GM21529 (cell line): Measurements from ENCODE around the gene AUH.

Source experiments
- ATAC-seq: cut with Tn5 transposase; IDR thresholded peaks from one replicate; pipeline ENCODE4 v1.9.1; 2021; ENCODE audit not compliant: unreplicated experiment

AUH gene

DNA sequence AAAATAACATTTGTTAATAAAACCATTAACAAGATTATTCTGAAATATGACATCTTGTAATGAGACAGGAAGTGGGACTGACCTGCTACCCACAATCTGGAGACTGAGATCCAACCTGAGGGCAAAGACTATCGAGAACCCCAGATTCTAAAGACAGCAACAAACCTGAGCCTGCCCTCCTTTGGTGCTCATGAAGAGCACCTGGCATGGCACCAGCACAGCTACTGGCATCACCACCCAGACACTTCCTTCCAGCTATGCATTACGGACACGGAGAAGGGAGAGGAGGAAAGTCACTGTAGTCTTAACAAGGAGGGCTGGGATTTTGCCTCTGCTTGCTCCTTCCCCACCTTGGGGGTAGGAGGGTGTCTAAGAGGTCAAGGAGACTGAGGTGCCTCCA, 105.5 kb downstream of the AUH start:
- ATAC-seq: no peak

DNA sequence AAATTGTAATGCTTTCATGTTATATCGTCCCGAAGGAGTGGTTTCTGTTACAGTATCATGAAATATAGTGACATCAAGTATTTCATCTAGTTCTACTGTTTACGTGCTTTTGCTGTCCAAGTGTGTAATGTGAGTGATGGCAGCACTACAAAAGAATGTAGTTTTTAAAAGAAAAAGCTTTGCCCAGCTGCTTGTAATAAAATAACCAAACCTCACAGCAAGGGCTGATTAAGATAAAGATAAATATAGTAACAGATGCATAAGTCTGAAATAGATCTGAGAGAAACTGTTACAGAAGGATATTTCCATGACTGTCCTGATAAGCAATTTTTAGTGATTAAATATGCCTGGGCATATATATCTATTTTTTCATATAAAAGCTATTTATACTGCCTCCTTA, 106.4 kb downstream of the AUH start:
- no peak for ATAC-seq

DNA sequence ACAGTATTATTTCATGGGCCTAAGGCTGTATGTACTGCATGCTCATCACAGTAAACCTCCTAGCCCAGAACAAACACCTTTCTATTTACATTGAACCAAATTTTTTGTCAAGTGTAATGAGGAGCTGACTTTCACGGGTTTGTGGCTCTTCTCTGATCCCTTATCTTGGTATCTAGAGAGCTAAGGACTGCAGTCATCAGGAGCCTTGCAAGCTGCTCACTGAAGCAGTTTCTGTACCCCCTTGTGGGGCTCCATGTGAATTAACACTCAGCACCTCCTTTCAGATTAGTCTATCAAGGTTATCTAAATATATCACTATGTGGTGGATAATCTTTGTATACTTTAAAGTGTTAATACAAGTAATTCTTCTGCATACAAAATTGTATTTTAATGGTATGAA, 108.2 kb downstream of the AUH start:
- ATAC-seq: no peak

DNA sequence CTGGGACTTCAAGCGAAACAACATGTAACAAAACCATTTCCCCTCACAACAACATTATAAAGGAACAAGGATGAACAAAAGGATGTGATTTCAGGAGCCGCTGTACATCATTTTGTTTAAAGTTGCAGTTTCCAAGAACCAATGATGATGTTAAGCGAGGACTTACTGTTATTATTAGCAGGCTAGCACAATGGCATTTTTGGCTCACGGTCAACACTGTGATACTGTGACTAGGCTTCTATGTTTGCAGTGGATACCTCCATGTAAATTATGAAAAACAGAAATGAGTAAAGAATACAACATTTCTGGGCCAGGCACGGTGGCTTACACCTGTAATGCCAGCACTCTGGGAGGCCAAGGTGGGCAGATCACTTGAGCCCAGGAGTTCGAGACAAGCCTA, 113.0 kb downstream of the AUH start:
- ATAC-seq: no peak

DNA sequence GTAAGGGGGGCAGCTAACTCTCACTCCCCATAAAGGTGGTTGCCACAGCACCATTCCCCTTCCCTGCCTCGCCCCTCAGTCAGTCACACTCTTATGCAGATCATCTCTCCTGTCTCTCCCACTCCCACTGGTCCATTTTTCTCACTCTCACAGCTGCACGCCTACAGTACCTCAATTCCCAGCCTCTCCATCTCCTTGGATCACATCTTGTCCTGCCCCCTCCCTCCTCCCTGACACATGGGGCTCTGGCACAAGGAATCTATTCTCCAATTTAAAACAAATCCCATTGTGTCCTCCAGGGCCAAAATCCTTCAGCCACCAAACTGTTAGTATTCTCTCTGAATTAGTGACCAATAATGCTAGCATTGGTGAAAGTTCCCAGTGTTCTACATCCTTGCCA, 114.4 kb downstream of the AUH start:
- no peak for ATAC-seq

DNA sequence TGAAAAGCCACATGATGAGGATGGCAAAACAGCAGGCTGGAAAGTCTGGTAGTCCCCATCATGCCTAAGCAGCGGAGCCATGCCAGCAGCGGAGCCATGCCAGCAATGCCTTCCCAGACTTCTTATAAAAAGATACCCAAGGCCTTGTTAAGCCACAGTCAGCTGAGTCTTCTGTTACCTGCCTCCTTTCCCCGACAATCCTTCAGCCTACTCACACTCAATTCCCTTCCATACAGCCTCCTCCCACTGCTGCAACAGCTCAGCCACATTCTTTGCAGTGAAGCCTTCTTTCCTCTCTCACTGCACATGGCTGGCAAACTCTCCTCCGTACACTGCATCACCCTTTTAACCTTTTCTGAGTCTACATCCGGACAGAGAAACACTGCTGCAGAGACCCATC, 114.9 kb downstream of the AUH start:
- ATAC-seq: no peak

DNA sequence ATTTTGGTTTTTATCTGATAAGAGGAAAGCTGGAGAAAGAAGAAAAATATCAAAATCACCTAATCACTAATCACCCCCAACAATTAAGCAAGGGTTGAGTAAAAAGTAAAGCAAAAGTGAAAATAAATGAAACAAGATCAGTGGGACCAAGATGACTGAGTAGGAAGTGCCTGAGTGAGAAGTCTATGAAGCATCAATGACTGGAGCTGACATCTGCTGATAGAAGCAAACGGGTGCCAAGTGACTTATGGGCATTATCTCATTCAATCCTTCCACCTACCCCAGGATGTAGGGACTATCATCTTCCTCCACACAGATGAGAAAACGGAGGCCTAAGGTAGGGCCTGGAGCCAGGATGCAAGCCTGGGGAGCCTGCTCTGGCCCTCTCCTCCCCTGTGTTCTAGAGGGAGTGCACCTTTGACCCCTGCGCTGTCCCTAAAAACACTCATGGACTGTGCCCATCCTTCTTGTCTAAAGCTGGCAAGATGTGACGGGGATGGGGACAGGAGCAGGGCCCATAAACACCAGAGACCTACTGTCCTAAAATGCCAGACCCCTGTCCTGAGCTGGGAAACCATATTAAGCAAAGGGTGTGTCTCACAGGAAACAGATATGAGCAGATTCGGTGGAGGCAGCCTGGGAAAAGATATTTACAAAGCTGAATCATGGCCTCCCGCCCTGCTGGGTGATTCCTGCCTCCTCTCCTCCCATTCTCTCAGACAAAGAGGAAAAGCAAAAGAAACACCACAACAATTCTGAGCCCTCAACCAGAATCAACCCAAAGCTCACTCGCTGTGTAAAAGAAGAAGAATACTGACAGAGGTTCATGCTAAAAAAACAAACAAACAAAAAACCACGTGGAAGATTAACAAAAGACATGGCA, 116.0 kb downstream of the AUH start:
- no peak for ATAC-seq

DNA sequence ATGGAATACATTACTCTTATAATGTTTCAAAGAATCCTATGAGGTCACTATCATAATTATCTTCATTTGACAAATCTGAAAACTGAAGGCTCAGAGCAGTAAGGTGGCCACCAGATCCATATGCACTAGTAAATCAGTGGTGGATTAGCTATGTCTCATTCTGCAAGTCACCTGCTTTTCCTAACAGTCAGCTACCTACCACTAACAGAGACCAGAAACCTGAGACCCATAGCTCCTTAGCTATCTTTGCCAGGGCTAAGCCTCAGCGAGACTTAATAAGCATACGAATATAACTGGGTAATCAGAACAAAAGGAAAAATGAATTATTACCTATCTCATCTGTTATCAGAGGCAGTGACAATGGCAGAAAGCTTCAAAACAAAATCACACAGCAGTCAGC, 118.7 kb downstream of the AUH start:
- no peak for ATAC-seq

DNA sequence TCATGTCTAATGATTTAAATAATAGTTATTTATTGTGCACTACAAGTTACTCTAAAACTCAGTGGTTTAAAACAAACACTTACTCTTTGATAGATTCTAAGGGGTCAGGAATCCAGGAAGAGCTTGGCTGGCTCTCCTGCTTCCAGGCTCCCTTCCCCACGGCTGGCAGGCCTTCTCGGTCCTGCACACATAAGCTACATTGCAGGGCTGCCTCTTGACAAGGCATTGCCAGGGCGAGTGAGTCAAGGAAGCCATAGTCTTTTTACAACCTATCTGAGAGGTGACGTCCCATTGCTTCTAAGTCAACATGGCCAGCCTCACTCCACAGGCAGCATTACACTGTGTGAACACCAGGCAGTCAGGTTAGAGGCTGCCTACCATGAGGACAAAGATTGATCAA, 119.8 kb downstream of the AUH start:
- ATAC-seq: no peak

DNA sequence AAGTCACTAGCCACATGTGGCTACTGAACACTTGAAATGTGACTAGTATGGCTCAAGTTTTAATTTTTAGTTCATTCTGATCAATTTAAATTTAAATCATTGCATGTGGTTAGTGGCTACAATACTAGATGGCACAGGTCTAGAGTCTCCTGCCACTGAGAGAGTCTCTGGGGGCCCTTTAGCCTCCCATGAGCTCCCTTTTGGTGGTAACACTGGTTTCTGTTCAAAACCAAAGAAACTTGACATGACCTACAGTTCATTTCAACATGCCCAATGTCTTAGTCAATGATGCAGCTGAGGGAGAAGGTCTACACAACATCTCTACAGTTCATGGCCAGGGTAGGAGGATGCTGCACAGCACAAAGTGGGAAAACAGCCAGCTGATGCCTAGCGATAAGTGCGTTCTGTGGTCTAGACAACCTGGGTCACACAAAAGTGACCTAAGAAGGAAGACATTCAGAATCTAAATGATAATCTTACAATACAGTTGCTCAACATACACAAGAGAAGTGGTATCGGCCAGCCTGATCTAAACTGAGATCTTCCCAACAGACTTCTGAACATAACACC, 121.0 kb downstream of the AUH start:
- ATAC-seq: no peak

DNA sequence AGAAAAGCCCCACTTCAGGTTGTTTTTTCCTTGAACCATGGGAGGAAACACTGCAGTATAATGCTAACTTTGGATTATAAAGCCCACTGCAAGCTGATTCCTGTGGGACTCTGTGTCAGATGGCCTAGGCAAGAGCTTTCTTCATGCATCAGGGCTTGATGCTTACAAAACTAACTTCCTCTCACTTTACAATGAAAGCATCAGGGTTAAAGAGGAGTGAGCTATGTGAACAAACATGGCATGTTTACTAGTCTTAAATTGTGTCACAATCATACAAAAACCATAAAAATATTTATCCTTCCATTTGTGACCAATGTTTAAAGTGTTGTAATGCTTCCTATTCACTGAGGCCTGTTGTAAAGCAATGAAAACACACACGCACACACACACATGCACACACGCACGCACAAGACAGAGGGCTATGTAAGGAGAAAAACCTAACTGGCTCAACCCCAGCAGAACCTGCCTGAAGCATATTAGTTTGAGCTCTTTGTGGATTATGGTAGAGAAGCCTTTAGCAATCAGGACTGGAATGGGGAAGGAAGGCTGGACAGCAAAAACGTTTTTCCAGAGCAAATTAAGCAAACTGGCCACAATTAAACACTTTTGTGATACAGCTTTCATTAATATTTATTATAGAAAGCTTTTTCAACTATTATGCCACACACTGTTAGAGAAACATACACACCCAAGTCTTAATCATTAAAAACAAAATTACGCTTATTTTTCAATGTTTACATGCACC, 122.2 kb downstream of the AUH start:
- no peak for ATAC-seq

DNA sequence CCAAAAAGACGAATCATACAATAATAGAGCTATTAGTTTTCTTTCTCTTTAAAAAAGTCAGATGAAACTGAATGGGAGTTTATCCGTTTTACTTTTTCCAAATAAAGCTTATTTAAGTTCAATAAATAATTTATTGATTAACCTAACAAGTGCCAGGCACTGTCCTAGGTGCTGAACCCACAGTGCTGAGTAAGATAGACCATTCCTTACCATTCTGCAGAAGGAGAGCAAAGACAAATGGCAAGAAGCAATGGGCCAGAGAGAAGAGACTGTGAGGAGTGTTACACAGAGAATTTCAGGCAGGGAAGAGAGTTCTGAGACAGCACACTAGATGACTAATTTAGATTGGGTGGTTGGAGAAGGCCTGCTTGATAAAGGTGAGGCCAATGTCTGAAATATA, 127.2 kb downstream of the AUH start:
- no peak for ATAC-seq

DNA sequence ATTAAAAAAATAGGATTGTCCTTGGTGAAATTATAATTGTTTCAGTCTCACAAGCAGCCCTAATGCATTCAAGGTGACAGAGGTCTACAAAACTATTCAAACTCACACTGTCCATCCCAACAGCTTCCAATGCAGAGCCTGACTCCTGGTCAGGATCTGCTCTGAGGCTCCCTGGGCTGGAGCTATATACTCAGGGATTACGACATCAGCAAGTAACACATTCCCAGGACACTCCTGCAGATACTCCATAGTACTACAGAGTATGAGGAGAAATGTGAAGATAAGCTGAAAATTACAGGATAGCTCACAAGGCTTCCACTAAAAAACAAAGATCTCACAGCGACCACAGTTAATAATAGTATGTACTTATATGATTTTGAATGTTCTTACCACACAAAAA, 130.1 kb downstream of the AUH start:
- no peak for ATAC-seq

DNA sequence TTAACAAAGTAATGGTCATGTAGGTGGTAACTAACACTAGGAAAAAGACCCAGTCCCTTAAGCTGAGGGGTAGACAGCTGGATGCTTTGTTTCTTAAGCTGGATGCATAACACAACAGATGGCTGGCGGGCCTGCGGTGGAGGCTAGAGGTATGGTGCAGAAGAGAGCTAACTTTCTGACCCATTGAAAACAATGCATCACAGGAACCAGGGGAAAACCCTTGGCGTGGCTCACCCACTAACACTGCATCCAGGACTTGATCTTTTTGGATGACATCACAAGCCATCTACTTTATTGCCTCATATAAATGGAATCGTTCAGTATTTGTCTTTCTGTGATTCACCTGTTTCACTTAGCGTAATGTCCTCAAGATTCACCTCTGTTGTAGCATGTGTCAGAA, 138.7 kb downstream of the AUH start:
- no peak for ATAC-seq

DNA sequence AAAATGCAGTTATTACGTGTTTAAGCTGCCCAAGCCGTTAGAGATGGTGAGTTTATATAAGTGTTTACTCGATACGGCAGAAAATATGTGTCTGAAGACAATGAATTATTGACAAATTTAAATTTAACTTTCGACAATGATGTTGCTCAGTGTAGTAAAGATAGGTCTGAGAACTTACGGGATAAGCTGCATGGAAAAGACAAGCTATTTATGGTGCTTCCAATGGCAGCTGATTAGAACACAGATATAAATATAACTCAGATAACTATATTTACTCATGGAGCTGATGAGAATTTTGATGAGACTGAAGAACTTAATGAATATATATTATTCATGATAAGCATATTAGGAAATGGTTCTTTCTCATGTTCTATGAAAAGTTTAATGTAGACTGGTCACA, 139.3 kb downstream of the AUH start:
- ATAC-seq: no peak

DNA sequence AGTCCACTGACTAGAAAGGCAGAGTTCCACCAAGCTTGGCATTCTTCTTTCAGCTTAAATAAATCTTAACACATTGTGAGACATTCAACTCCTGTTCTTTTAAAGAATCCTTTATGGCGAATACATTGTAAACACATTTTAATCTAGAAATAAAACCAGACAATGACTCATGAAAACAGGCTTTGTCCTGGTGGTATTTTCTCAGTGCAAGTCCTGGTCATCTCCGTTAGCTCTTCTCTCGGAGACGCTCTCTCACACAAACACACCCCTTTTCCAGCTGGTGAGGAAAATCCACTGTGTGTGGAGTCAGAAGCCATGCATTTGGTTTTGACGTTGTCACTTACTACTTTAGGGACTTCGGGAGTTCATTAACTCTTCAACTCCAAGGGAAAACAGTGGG, 140.4 kb downstream of the AUH start:
- ATAC-seq: no peak

DNA sequence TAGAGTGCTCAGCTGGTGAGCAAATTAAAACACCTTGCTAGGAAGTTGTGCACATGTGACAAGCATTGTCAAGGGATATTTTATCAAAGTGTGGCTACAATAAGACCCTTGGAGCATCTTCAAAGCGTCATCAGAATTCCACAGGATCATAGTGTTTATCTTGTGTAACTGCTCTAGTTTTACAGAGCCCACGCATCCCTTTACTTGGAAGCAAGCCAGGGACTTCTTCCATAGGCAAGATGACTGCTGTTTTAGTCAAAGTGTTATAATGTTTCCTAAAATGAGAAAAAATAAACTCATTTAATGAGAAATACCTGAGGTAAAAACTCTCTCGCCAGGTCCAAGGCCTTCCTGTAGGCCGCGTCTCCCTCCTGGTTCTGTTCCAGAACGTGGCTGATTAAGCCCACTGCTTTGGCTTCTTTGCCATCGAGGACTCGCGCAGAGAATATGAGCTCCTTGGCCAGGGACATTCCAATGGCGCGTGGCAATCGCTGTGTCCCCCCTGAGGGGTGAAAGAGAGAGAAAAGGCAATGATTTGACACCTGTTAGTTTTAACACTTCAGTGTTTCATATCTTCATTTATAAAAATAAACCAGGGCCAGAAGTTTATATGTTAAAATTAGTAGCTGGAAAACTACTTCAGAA, 141.1 kb downstream of the AUH start:
- no peak for ATAC-seq

DNA sequence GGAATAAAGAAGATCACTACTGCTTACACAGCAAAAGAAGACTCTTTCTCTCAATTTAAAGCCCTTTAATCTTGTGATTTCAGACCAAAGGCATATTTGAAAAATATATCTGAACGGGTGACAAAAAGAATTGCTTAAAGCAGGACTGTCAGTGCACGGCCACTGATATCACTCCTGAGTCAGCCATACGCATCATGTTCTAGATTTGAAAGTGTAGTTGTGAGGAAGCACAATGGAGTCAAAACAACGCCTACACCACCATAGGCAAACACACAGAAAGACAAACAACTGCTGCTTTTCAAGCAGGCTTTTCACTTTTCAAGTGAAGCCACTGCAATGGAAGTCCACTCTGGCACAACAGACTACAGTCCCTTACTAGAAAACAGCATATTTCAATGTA, 141.7 kb downstream of the AUH start:
- no peak for ATAC-seq

DNA sequence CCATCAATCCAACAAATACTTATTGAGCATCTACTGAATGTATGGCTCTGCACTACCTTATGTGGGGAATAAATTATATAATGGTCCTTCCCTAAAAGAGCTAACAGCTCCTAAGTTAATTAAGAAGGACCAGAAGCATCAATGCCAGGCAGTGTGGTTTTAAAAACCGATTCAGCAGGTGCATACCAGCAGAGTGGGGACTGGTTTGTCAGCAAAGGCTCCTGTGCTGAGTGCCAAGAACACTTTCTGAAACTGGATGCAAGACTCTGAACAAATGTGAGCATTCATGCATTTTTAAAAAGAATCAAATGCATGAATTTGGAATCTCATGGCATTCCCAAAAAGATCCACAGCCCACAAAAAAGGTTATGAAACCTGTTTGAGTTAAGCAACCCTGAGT, 142.2 kb downstream of the AUH start:
- no peak for ATAC-seq

DNA sequence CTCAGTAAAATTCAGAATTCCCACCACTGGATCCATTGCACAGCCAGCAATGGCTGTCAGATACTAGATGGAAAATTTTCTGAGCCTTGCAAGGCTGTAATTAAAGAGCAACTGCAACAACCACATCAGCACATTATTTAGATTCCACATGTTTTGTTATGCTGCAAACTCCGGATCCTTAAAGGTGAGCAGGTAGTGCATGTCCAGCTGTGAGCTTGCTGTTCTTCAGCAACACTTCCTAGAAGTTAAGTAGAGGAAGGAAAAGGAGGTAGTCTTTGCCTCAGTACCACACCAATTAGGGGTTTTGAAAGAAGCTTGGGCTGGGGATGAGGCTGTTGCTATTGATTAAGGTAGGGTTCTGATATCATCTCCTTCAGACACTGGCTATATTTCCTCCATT, 144.3 kb downstream of the AUH start:
- ATAC-seq: no peak

DNA sequence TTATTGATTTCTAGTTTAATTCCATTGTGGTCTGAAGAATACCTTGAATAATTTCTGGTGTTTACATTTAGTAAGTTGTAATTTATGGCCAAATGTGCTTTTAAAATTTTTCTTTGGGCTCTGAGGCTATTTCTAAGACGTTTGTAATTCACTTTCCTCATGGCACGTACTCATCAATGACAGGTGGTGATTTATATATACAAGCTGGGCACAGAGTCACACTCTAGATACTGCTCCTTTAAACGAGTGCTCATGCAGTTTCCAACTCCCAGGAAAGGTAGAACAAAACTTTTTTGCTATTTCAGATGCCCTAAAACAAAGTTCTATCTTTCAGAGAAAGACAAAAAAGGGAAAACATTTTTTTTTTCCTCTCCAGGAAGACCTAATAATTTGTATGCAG, 146.9 kb downstream of the AUH start:
- ATAC-seq: no peak

DNA sequence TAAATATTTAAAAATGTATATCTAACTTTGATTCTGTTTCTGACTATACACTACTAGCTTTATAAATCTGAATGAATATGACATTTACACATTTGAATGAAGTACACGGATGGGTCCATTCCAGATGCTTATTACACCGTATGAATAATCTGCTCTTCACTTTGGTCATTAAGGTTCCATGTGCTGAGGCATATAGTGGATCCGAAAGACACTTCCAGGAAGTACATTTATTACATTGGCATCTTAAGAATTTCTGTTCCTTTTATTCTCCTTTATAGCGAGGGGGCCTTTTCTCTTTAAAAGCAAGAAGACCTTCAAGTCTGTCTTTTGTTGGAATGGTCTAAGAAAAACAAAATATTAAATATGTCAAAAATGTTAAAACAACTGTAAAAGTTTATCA, 147.6 kb downstream of the AUH start:
- no peak for ATAC-seq
